Measurements from ENCODE around the gene ULK1.

- TF ChIP-seq CTCF (IDR thresholded peaks at IDR 0.05 in 2 of 3, conservative IDR thresholded peaks at IDR 0.05 in 1 of 3; ENCODE audit: borderline replicate concordance in 1 of 3, insufficient read depth in 1 of 3, low read depth in 2 of 3, low read length in 2 of 3): no peak
- no peak for TF ChIP-seq ZBTB33 (IDR thresholded peaks at IDR 0.05; ENCODE audit: extremely low read depth, insufficient replicate concordance, low read length)
- no peak for TF ChIP-seq CEBPB (IDR thresholded peaks at IDR 0.05; ENCODE audit: low read depth)
- no peak for TF ChIP-seq MAX (IDR thresholded peaks at IDR 0.05)
- TF ChIP-seq POLR2A (IDR thresholded peaks at IDR 0.05; ENCODE audit: borderline replicate concordance, extremely low read depth, insufficient read depth, insufficient read length): no peak
- TF ChIP-seq SRF (IDR thresholded peaks at IDR 0.05; ENCODE audit: low read depth): no peak
- TF ChIP-seq ATF3 (IDR thresholded peaks at IDR 0.05): no peak
- no peak for TF ChIP-seq JUND (IDR thresholded peaks at IDR 0.05)
- TF ChIP-seq REST (IDR thresholded peaks at IDR 0.05; ENCODE audit: low read depth): no peak
- no peak for TF ChIP-seq EZH2 (IDR thresholded peaks at IDR 0.05)
- no peak for TF ChIP-seq ELF1 (IDR thresholded peaks at IDR 0.05; ENCODE audit: borderline replicate concordance, low read depth)
- no peak for TF ChIP-seq SP1 (IDR thresholded peaks at IDR 0.05; ENCODE audit: low read depth)
- TF ChIP-seq EZH2phosphoT487 (IDR thresholded peaks at IDR 0.05; ENCODE audit: borderline replicate concordance): no peak
- TF ChIP-seq POLR2AphosphoS5 (IDR thresholded peaks at IDR 0.05; ENCODE audit: low read depth, low read length): no peak
Observed at GRCh38 chr12:131917139-131917710, 22.8 kb downstream of the ULK1 start.

Data from HCT116 (cell line).